ENCODE data around the gene GALNT15. TPM values are rescaled to one million over a fixed set of nuclear protein-coding genes. Genes with fewer than 3 reads are reported as not detected.

Gene GALNT15
- total RNA-seq, 2 experiments from 2014 or later, result not detected

- Mint-ChIP-seq H3K36me3 (ENCODE audit: low read depth) (no peaks in the 10 kb centered on the region), H3K4me1 (ENCODE audit: low read depth) (peaks cover 2% of the 10 kb centered on the region), H3K27me3 (ENCODE audit: low read depth) (peaks cover 7% of the 10 kb centered on the region), H3K9me3 (no peaks in the 10 kb centered on the region), H3K4me3 (no peak overlapping the region), H3K27ac (no peak overlapping the region)
- CTCF ChIA-PET, result interaction anchor here (0.8 to 9.3 kb wide), 3 partner anchors 8 to 133 kb away, joined by 3 to 74 read pairs (median 4); no protein-coding TSS in a partner anchor
- intact Hi-C loops (cut with micrococcal nuclease), result no loop called here
- no peak for DNase-seq
Observed at GRCh38 chr3:16181361-16181760, 6.9 kb downstream of the GALNT15 start.

GRCh38 chr3:16182183-16182582, 7.7 kb downstream of the GALNT15 start:
- H3K4me3 Mint-ChIP-seq, result no peak overlapping the region
- CTCF ChIA-PET, result interaction anchor here (0.8 to 9.3 kb wide), 2 partner anchors 64 to 134 kb away, joined by 3 to 74 read pairs; no protein-coding TSS in a partner anchor
- H3K27me3 Mint-ChIP-seq (ENCODE audit: low read depth), result peaks cover 7% of the 10 kb centered on the region
- H3K9me3 Mint-ChIP-seq, result no peaks in the 10 kb centered on the region
- intact Hi-C loops (cut with micrococcal nuclease), result no loop called here
- no peak for DNase-seq
- H3K36me3 Mint-ChIP-seq (ENCODE audit: low read depth), result no peaks in the 10 kb centered on the region
- H3K27ac Mint-ChIP-seq, result no peak overlapping the region
- H3K4me1 Mint-ChIP-seq (ENCODE audit: low read depth), result peaks cover 2% of the 10 kb centered on the region

DNA sequence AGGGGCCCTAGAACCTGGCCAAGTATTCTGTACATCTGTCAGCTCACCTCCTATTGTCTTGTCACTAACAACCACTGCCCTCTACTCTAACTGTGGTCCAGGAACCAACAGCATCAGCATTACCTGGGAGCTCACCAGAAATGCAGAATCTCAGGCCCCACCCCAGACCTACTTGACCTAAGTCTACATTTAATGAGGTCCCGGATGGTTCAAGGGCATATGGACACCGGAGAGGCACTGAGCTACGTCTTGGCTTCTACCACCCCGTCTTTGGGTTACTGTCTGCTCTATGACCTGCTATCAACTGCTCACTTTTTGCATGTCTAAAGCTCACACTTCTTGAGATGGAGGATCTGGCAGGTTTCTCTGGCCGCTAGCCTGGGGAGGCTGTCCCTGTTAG, 8.1 kb downstream of the GALNT15 start:
- H3K36me3 Mint-ChIP-seq (ENCODE audit: low read depth), result no peaks in the 10 kb centered on the region
- peaks cover 2% of the 10 kb centered on the region for H3K4me1 Mint-ChIP-seq (ENCODE audit: low read depth)
- no peak overlapping the region for H3K4me3 Mint-ChIP-seq
- intact Hi-C loops (cut with micrococcal nuclease), result no loop called here
- peaks cover 3% of the 10 kb centered on the region for H3K27me3 Mint-ChIP-seq (ENCODE audit: low read depth)
- CTCF ChIA-PET, result interaction anchor here (0.8 to 9.3 kb wide), 2 partner anchors 94 to 135 kb away, joined by 3 to 74 read pairs; no protein-coding TSS in a partner anchor
- no peak for DNase-seq
- no peaks in the 10 kb centered on the region for H3K9me3 Mint-ChIP-seq
- H3K27ac Mint-ChIP-seq, result no peak overlapping the region

GRCh38 chr3:16183082-16183481, 8.6 kb downstream of the GALNT15 start:
- Mint-ChIP-seq H3K4me3 (no peak overlapping the region), H3K27me3 (ENCODE audit: low read depth) (no peaks in the 10 kb centered on the region), H3K9me3 (no peaks in the 10 kb centered on the region), H3K36me3 (ENCODE audit: low read depth) (no peaks in the 10 kb centered on the region), H3K27ac (no peak overlapping the region), H3K4me1 (ENCODE audit: low read depth) (peaks cover 2% of the 10 kb centered on the region)
- intact Hi-C loops (cut with micrococcal nuclease), result no loop called here
- CTCF ChIA-PET, result interaction anchor here (0.8 to 9.3 kb wide), 2 partner anchors 95 to 135 kb away, joined by 3 to 74 read pairs; no protein-coding TSS in a partner anchor
- DNase-seq, result no peak

GRCh38 chr3:16183601-16184270, 9.3 kb downstream of the GALNT15 start:
- CTCF ChIA-PET, result interaction anchor here (0.8 to 9.3 kb wide), 2 partner anchors 95 to 136 kb away, joined by 3 to 74 read pairs; no protein-coding TSS in a partner anchor
- H3K4me1 Mint-ChIP-seq (ENCODE audit: low read depth), result no peaks in the 10 kb centered on the region
- intact Hi-C loops (cut with micrococcal nuclease), result no loop called here
- no peak for DNase-seq
- H3K4me3 Mint-ChIP-seq, result no peak overlapping the region
- no peaks in the 10 kb centered on the region for H3K9me3 Mint-ChIP-seq
- no peaks in the 10 kb centered on the region for H3K36me3 Mint-ChIP-seq (ENCODE audit: low read depth)
- H3K27ac Mint-ChIP-seq, result no peak overlapping the region
- no peaks in the 10 kb centered on the region for H3K27me3 Mint-ChIP-seq (ENCODE audit: low read depth)

- CTCF ChIA-PET, result no interaction called here
- no peak overlapping the region for H3K27ac Mint-ChIP-seq
- H3K4me3 Mint-ChIP-seq, result no peak overlapping the region
- H3K9me3 Mint-ChIP-seq, result no peaks in the 10 kb centered on the region
- H3K4me1 Mint-ChIP-seq (ENCODE audit: low read depth), result no peaks in the 10 kb centered on the region
- no peaks in the 10 kb centered on the region for H3K36me3 Mint-ChIP-seq (ENCODE audit: low read depth)
- H3K27me3 Mint-ChIP-seq (ENCODE audit: low read depth), result no peaks in the 10 kb centered on the region
- no peak for DNase-seq
- intact Hi-C loops (cut with micrococcal nuclease), result no loop called here
Observed at GRCh38 chr3:16186086-16186485, 11.6 kb downstream of the GALNT15 start.

DNA sequence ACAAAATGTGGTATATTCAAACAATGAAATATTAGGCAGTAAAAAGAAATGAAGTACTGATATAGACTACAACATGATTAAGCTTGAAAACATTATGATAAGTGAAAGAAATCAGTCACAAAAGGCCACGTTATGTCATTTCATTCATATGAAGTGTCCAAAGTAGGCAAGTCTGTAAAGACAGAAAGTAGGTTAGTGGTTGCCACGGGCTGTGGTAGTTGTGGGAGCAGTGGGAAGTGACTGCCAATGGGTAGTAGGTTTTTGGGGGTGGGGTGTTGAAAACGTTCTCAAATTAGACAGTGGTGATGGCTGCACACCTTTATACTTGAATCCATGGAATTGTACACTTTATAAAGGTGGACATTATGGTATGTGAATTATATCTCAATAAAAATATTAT, 12.1 kb downstream of the GALNT15 start:
- Mint-ChIP-seq H3K27me3 (ENCODE audit: low read depth) (no peaks in the 10 kb centered on the region), H3K9me3 (no peaks in the 10 kb centered on the region), H3K4me1 (ENCODE audit: low read depth) (no peaks in the 10 kb centered on the region), H3K27ac (no peak overlapping the region), H3K36me3 (ENCODE audit: low read depth) (no peaks in the 10 kb centered on the region), H3K4me3 (no peak overlapping the region)
- DNase-seq, result no peak
- CTCF ChIA-PET, result no interaction called here
- intact Hi-C loops (cut with micrococcal nuclease), result no loop called here

GRCh38 chr3:16187213-16187790, 12.8 kb downstream of the GALNT15 start:
- no peaks in the 10 kb centered on the region for H3K27me3 Mint-ChIP-seq (ENCODE audit: low read depth)
- no peaks in the 10 kb centered on the region for H3K36me3 Mint-ChIP-seq (ENCODE audit: low read depth)
- no peak overlapping the region for H3K4me3 Mint-ChIP-seq
- H3K9me3 Mint-ChIP-seq, result no peaks in the 10 kb centered on the region
- CTCF ChIA-PET, result interaction anchor here (0.6 kb wide), 1 partner anchor 141 kb away, joined by 3 read pairs; no protein-coding TSS in a partner anchor
- no peaks in the 10 kb centered on the region for H3K4me1 Mint-ChIP-seq (ENCODE audit: low read depth)
- intact Hi-C loops (cut with micrococcal nuclease), result no loop called here
- H3K27ac Mint-ChIP-seq, result no peak overlapping the region
- DNase-seq, result no peak

DNA sequence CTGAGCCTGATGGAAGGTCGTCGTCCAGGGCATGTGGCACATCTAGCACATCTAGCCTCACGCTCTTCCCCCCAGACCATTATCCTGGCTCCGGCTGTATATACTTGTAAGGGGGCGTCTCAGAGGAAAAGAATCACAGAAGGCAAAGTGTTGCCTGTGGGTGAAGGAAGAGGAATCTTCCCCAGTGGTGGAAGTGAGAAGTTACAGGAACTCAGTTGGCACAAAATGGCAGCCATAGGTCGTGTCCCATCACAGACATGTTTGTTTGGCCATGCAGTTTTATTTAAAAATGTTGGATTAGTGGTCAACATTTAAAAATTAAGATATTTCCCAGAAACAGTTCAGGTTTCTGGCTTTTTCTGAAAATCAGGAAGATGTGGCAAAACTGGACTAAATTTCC, 13.6 kb downstream of the GALNT15 start:
- Mint-ChIP-seq H3K36me3 (ENCODE audit: low read depth) (no peaks in the 10 kb centered on the region), H3K4me1 (ENCODE audit: low read depth) (no peaks in the 10 kb centered on the region), H3K4me3 (no peak overlapping the region), H3K27ac (no peak overlapping the region), H3K27me3 (ENCODE audit: low read depth) (no peaks in the 10 kb centered on the region), H3K9me3 (no peaks in the 10 kb centered on the region)
- DNase-seq, result no peak
- intact Hi-C loops (cut with micrococcal nuclease), result no loop called here
- CTCF ChIA-PET, result interaction anchor here (2.0 kb wide), 2 partner anchors 10 to 139 kb away, joined by 6 to 11 read pairs; no protein-coding TSS in a partner anchor

GRCh38 chr3:16189201-16189600, 14.7 kb downstream of the GALNT15 start:
- H3K36me3 Mint-ChIP-seq (ENCODE audit: low read depth), result no peaks in the 10 kb centered on the region
- CTCF ChIA-PET, result interaction anchor here (0.7 to 2.0 kb wide), 4 partner anchors 8 to 140 kb away, joined by 3 to 11 read pairs (median 5); no protein-coding TSS in a partner anchor
- intact Hi-C loops (cut with micrococcal nuclease), result no loop called here
- H3K27ac Mint-ChIP-seq, result no peak overlapping the region
- no peaks in the 10 kb centered on the region for H3K9me3 Mint-ChIP-seq
- no peaks in the 10 kb centered on the region for H3K4me1 Mint-ChIP-seq (ENCODE audit: low read depth)
- no peak overlapping the region for H3K4me3 Mint-ChIP-seq
- no peaks in the 10 kb centered on the region for H3K27me3 Mint-ChIP-seq (ENCODE audit: low read depth)
- no peak for DNase-seq

DNA sequence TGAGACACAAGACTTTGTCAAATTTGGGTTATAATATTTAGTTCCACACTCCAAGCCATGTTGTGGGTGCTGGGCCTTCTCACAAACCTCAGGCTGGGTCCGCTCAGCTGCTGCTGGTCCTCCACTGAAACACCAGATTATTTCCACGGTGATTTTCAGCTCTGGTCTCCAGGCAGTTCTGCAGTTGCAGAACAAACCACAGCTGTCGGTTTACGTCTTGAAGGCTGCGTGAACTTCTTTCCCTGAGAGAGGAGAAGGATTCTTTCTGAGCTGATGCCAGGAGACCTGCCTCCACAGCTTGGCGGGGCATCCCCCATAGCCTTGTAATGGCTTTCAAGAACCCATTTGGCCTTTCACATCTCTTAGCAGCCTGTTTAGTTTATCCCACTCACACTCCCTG, 16.2 kb downstream of the GALNT15 start:
- no peaks in the 10 kb centered on the region for H3K27me3 Mint-ChIP-seq (ENCODE audit: low read depth)
- intact Hi-C loops (cut with micrococcal nuclease), result no loop called here
- no peaks in the 10 kb centered on the region for H3K36me3 Mint-ChIP-seq (ENCODE audit: low read depth)
- H3K4me3 Mint-ChIP-seq, result no peak overlapping the region
- H3K9me3 Mint-ChIP-seq, result no peaks in the 10 kb centered on the region
- no peak overlapping the region for H3K27ac Mint-ChIP-seq
- DNase-seq, result no peak
- H3K4me1 Mint-ChIP-seq (ENCODE audit: low read depth), result no peaks in the 10 kb centered on the region
- CTCF ChIA-PET, result no interaction called here

GRCh38 chr3:16191591-16191990, 17.1 kb downstream of the GALNT15 start:
- intact Hi-C loops (cut with micrococcal nuclease), result no loop called here
- no peaks in the 10 kb centered on the region for H3K27me3 Mint-ChIP-seq (ENCODE audit: low read depth)
- no peak overlapping the region for H3K27ac Mint-ChIP-seq
- CTCF ChIA-PET, result interaction anchor here (0.6 kb wide), 1 partner anchor 176 kb away, joined by 4 read pairs; no protein-coding TSS in a partner anchor
- H3K36me3 Mint-ChIP-seq (ENCODE audit: low read depth), result no peaks in the 10 kb centered on the region
- H3K4me1 Mint-ChIP-seq (ENCODE audit: low read depth), result no peaks in the 10 kb centered on the region
- no peak for DNase-seq
- no peaks in the 10 kb centered on the region for H3K9me3 Mint-ChIP-seq
- no peak overlapping the region for H3K4me3 Mint-ChIP-seq
